Stimulated activated naive CD8-positive, alpha-beta T cell treated with anti-CD3 and anti-CD28 coated beads, Interleukin-15, Interleukin-2, amounts not matched to agents 100 ng/mL and 50 ng/mL, for 24 hours (primary cell): ENCODE data around the gene GPX5.
"Not testable (repeated sequence)": the region's sequence is repeated elsewhere in the genome, so short reads cannot be mapped to it uniquely, and the experiment has no call there.

ENCODE experiments used
- H3K27ac Mint-ChIP-seq: one replicate; pipeline ENCODE4 v1.8.0; 2021; ENCODE audit warnings: mild to moderate bottlenecking, mixed read lengths
- H3K27me3 Mint-ChIP-seq: one replicate; pipeline ENCODE4 v1.8.0; 2021; ENCODE audit warnings: mixed read lengths
- H3K36me3 Mint-ChIP-seq: one replicate; pipeline ENCODE4 v1.8.0; 2021; ENCODE audit warnings: low read depth, mixed read lengths
- H3K4me1 Mint-ChIP-seq: one replicate; pipeline ENCODE4 v1.8.0; 2021; ENCODE audit warnings: low read depth, mixed read lengths
- H3K4me3 Mint-ChIP-seq: one replicate; pipeline ENCODE4 v1.8.0; 2021; ENCODE audit warnings: mild to moderate bottlenecking, mixed read lengths
- H3K9me3 Mint-ChIP-seq: one replicate; pipeline ENCODE4 v1.8.0; 2021; ENCODE audit warnings: mixed read lengths

The GPX5 gene

DNA sequence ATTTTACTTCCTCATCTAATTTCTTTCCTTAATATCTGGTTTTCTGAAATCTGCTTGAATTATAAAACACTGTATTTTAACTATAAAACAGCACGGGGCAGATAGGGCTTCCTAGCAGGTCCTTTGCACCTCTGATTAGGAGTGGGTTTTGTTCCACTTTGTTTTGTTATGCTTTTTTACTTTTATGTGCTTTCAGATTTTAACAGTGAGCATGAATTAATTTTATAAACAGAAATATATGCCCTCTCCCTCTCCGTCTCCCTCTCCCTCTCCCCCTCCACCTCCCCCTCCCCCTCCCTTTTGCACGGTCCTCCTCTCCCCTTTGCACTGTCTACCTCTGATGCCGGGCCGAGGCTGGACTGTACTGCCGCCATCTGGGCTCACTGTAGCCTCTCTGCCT is 24.4 kb upstream of the GPX5 start:
- peaks cover 10% of the 10 kb centered on the region for H3K27me3 Mint-ChIP-seq
- no peaks in the 10 kb centered on the region for H3K36me3 Mint-ChIP-seq
- no peak overlapping the region for H3K27ac Mint-ChIP-seq
- no peak overlapping the region for H3K4me3 Mint-ChIP-seq
- no peaks in the 10 kb centered on the region for H3K4me1 Mint-ChIP-seq
- H3K9me3 Mint-ChIP-seq: no peaks in the 10 kb centered on the region

DNA sequence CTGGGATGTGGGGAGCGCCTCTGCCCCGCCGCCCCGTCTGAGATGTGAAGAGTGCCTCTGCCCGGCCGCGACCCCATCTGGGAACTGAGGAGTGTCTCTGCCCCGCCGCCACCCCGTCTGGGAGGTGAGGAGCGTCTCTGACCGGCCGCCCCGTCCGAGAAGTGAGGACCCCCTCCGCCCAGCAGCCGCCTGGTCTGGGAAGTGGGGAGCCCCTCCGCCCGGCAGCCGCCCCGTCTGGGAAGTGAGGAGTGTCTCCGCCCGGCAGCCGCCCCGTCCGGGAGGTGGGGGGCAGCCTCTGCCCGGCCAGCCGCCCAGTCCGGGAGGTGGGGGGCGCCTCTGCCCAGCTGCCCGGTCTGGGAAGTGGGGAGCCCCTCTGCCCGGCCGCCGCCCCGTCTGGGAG is 23.5 kb upstream of the GPX5 start:
- not testable (repeated sequence) for H3K9me3 Mint-ChIP-seq, H3K27ac Mint-ChIP-seq, H3K4me1 Mint-ChIP-seq, H3K36me3 Mint-ChIP-seq, H3K4me3 Mint-ChIP-seq
- peaks cover 14% of the 10 kb centered on the region for H3K27me3 Mint-ChIP-seq

DNA sequence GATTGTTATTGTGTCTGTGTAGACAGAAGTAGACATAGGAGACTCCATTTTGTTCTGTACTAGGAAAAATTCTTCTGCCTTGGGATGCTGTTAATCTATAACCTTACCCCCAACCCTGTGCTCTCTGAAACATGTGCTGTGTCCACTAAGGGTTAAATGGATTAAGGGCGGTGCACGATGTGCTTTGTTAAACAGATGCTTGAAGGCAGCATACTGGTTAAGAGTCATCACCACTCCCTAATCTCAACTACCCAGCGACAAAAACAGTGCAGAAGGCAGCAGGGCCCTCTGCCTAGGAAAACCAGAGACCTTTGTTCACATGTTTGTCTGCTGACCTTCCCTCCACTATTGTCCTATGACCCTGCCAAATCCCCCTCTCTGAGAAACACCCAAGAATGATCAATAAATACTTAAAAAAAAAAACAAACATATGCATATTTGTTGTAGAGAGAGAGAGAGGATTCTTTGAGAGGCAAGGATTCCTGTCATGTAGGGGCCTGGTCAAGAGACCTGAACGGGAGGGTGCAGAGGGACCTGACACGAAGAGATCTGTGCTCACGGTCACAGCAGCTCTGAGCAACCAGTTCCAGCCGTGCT is 22.9 kb upstream of the GPX5 start:
- H3K9me3 Mint-ChIP-seq, H3K36me3 Mint-ChIP-seq, H3K27ac Mint-ChIP-seq: not testable (repeated sequence)

DNA sequence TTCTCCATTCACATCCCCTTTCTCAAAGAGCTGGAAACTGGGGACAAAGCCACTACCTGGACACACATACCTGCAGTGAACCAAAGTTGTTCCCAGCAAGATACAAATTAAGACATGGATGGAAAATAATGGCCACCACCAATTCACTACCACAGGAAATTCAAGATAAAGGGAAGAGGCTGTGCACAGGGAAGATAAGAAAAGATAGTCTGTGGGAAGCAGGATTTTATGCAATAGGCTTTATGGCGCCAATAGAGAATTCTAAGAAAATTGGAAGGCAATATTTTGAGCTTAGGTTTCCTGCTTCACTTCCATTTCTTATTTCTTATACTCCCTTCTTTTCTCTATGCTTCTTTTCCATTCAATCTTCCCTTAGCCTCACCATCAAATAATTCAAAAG is 19.9 kb upstream of the GPX5 start:
- H3K36me3 Mint-ChIP-seq: no peaks in the 10 kb centered on the region
- H3K27ac Mint-ChIP-seq: no peak overlapping the region
- H3K27me3 Mint-ChIP-seq: peaks cover 16% of the 10 kb centered on the region
- no peaks in the 10 kb centered on the region for H3K9me3 Mint-ChIP-seq
- H3K4me3 Mint-ChIP-seq: no peak overlapping the region
- peaks cover 9% of the 10 kb centered on the region for H3K4me1 Mint-ChIP-seq

More for the DNA sequence above, 22.9 kb upstream of the GPX5 start:
- not testable (repeated sequence) for H3K4me3 Mint-ChIP-seq, H3K4me1 Mint-ChIP-seq
- H3K27me3 Mint-ChIP-seq: peaks cover 16% of the 10 kb centered on the region

DNA sequence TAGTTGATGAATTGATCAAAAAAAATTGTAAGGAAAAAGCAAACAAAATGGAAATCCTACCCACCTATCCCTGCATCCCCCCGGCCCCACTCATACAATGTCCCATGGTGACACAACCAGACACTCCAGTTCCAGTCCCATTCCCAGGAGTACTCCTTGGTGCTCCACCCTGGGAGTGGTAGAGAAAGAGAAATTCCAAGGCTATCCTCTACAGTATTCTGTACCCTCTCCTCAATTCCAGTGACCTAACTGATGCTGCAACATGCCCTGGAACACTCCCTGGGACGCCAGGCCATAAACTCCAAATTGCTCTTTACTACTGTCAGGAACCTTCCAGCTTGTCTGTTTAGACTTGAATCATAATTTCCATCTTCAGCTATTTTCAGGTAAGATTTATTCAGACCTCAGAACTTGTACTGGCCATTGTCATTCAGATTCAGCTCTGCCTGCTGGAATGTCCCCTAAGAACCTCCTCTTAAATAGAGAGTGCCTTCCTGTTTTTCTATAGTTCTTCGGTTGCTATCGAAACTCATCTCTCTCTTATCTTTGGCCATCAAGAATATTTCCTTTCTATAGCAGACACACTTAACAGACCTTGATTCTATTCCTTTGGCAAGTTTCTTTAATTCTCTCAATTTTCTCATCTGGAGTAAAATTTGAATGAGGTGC is 18.7 kb upstream of the GPX5 start:
- Mint-ChIP-seq H3K4me3 (no peak overlapping the region), H3K4me1 (peaks cover 9% of the 10 kb centered on the region), H3K27me3 (peaks cover 16% of the 10 kb centered on the region), H3K9me3 (no peaks in the 10 kb centered on the region), H3K27ac (no peak overlapping the region), H3K36me3 (no peaks in the 10 kb centered on the region)

DNA sequence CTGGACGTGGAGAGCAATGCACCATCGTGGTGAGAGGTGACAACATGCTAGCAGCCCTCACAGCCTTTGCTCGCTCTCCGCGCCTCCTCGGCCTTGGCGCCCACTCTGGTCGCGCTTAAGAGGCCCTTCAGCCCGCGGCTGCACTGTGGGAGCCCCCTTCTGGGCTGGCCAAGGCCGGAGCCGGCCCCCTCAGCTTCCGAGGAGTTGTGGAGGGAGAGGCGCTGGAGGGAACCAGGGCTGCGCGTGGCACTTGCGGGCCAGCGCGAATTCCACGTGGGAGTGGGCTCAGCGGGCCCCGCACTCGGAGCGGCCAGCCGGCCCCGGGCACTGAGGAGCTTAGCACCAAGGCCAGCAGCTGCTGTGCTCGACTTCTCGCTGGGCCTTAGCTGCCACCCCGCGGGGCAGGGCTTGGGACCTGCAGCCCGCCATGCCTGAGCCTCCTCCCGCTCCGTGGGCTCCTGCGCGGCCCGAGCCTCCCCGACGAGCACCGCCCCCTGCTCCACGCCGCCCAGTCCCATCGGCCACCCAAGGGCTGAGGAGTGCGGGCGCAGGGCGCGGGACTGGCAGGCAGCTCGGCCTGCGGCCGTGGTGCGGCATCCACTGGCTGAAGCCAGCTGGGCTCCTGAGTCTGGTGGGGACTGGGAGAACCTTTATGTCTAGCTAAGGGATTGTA is 13.9 kb upstream of the GPX5 start:
- H3K27ac Mint-ChIP-seq: no peak overlapping the region
- H3K4me1 Mint-ChIP-seq: peaks cover 6% of the 10 kb centered on the region
- H3K9me3 Mint-ChIP-seq: no peaks in the 10 kb centered on the region
- H3K36me3 Mint-ChIP-seq: no peaks in the 10 kb centered on the region
- no peak overlapping the region for H3K4me3 Mint-ChIP-seq
- peaks cover 17% of the 10 kb centered on the region for H3K27me3 Mint-ChIP-seq

DNA sequence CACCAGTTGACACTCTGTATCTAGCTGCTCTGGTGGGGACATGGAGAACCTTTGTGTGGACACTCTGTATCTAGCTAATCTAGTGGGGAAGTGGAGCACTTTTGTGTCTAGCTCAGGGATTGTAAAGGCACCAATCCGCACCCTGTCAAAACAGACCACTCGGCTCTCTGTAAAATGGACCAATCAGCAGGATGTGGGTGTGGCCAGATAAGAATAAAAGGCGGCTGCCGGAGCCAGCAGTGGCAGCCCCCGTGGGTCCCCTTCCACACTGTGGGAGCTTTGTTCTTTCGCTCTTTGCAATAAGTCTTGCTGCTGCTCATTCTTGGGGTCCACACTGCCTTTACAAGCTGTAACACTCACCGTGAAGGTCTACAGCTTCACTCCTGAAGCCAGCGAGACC is 13.3 kb upstream of the GPX5 start:
- peaks cover 14% of the 10 kb centered on the region for H3K27me3 Mint-ChIP-seq
- H3K4me3 Mint-ChIP-seq, H3K9me3 Mint-ChIP-seq, H3K36me3 Mint-ChIP-seq, H3K27ac Mint-ChIP-seq, H3K4me1 Mint-ChIP-seq: not testable (repeated sequence)

DNA sequence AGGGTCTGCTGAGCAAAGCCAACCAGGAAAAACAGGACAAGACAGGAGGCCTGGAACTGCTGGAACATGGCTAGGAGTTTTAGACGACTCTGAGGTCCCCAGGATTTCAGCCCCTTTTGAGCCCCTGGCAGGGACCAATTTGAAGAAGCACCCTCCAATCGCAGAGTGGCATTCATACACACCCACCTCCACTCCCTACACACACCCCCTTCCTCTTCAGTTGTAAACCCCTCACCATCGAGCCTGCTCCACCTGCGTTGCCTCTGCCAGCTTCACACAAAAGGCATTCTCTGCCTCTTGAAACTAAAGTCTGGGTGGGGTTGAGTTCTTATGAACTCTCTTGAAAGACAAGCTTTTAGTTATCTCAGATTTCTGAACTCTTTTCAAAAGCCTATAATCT is 10.0 kb upstream of the GPX5 start, which contains the start of gene GPX6:
TSS of gene GPX6 (minus strand) at position 118 of the 400 bp plus-strand sequence. CDS start at position 68, 50 bp downstream.
- no peaks in the 10 kb centered on the region for H3K9me3 Mint-ChIP-seq
- no peak within 1 kb of the TSS for H3K4me3 Mint-ChIP-seq
- no peaks in the 10 kb centered on the region for H3K4me1 Mint-ChIP-seq
- H3K27me3 Mint-ChIP-seq: peaks cover 17% of the 10 kb centered on the region
- H3K27ac Mint-ChIP-seq: no peak within 1 kb of the TSS
- no peaks in the 10 kb centered on the region for H3K36me3 Mint-ChIP-seq

DNA sequence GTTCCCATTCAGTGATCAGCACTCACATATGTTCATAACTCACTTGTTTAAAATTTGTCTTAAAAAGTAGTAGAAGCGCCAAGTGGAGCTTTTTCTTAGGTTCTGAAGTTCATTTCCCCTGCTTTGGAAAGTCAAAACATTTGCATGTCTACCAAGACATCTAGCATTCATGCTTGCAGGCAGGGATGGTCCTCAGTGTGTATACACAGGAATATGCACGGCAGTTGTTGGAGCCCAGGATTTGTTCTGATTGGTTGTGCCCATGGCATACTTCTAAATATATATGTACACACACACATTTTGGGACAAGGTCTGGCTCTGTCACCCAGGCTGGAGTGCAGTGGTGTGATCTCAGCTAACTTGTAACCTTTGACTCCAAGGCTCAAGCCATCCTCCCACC is 7.7 kb upstream of the GPX5 start:
- Mint-ChIP-seq H3K4me3 (no peak overlapping the region), H3K4me1 (peaks cover 8% of the 10 kb centered on the region), H3K27ac (no peak overlapping the region), H3K9me3 (no peaks in the 10 kb centered on the region), H3K36me3 (no peaks in the 10 kb centered on the region), H3K27me3 (peaks cover 26% of the 10 kb centered on the region)

DNA sequence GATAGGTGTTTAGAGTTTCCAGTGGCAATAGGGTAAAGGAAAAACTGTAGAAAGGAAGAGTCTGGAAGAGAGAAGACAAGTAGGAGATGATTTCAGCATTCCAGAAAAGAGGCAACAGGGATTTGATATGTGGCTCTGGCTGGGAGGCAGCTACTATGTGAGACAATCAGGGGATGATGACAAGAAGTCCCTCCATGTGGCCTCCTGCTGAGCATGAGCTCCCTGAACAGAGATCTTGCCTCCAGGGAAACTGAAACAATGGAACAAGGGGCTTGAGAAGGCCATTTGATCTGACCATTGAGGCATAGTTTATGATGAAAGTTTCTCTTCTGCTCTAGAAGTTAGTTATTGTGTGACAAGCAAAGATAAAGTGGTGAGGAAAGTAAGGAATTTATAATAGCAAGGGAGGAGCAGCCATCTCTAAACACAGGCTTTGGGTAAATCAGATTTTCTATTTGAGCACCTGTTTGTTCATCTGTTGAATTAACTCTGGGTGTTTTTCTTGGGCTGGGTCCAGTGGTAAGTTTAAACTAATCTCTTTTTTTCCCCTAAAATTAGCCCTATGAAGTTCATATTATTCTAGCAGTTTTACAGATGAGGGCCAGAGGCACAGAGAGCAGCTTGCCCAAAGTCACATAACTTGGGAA is 3.0 kb upstream of the GPX5 start:
- H3K27ac Mint-ChIP-seq: no peak overlapping the region

DNA sequence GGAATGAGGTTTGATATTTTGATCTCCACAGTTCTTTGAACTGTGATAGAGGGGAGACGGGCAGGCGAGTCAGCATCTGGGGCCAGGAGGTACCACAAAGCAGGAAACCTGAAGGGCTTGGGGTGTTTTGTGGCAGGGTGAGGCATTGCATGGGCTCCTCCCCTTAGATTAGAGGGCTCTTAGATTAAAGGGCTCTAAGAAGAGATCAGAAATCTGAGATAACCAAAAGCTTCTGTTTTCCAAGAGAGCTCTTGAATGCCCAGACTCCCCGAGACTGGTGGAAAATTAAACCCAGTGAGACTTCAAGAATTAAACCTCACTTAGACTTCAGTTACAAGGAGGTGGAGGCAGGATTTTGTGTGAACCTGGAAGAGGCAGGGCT is 2.4 kb upstream of the GPX5 start:
- Mint-ChIP-seq H3K27ac (no peak overlapping the region), H3K4me3 (no peak overlapping the region), H3K9me3 (no peaks in the 10 kb centered on the region), H3K4me1 (peaks cover 26% of the 10 kb centered on the region), H3K36me3 (no peaks in the 10 kb centered on the region), H3K27me3 (peaks cover 50% of the 10 kb centered on the region)

More for the DNA sequence above, 3.0 kb upstream of the GPX5 start:
- no peak overlapping the region for H3K4me3 Mint-ChIP-seq
- H3K27me3 Mint-ChIP-seq: peaks cover 46% of the 10 kb centered on the region
- no peaks in the 10 kb centered on the region for H3K36me3 Mint-ChIP-seq
- no peaks in the 10 kb centered on the region for H3K9me3 Mint-ChIP-seq
- H3K4me1 Mint-ChIP-seq: peaks cover 26% of the 10 kb centered on the region

DNA sequence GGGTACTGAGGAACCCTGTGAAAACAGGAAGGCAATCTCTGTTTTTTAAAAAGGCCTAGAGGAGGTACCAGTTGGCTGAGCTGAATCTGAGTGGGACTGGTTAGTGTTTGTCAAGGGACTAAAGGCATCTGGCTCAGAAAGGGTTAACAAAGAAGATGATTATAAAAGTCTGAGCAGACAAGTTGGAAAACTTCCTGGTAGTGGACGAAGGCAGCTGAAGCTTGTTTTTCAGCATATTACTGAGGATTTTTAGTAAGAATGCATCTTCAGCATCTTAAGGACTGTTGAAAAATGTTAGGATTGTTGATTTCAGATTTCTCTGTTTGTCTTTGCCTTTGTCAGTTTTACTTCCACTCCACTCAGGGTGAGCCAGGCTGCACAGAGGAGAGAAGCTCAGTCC is 5.1 kb downstream of the GPX5 start:
- no peaks in the 10 kb centered on the region for H3K36me3 Mint-ChIP-seq
- H3K27me3 Mint-ChIP-seq: peaks cover 52% of the 10 kb centered on the region
- peaks cover 4% of the 10 kb centered on the region for H3K4me1 Mint-ChIP-seq
- no peaks in the 10 kb centered on the region for H3K9me3 Mint-ChIP-seq
- H3K4me3 Mint-ChIP-seq: no peak overlapping the region
- H3K27ac Mint-ChIP-seq: no peak overlapping the region

DNA sequence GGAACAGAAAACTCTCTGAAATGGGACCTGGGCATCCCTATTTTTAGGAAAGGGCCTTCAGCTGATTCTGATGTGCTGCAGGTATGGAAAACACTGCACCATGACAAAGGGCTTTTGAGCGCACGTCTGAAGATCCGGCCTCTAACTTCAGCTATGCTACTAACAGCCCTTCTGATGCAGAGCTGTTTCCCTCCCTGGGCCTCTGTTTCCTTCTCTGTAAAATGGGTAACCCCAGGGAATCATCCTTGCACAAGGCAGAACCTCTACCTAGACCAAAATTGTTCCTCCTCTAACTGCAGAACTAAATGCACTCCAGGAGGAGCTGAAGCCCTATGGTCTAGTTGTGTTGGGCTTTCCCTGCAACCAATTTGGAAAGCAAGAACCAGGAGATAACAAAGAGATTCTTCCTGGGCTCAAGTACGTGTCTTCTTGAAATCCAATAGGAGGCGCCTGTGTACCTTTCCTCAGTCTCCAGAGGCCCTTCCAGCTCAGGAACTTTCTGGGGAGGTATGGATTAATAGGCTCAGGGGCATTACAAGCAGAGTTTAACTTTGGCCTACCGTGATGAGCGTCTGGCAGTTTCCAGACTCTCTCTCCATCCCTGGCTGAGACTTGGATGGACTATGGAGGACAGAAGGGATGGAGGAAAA is 5.9 kb downstream of the GPX5 start:
- no peak overlapping the region for H3K4me3 Mint-ChIP-seq
- no peaks in the 10 kb centered on the region for H3K36me3 Mint-ChIP-seq
- no peak overlapping the region for H3K27ac Mint-ChIP-seq
- peaks cover 4% of the 10 kb centered on the region for H3K4me1 Mint-ChIP-seq
- no peaks in the 10 kb centered on the region for H3K9me3 Mint-ChIP-seq
- H3K27me3 Mint-ChIP-seq: peaks cover 52% of the 10 kb centered on the region

DNA sequence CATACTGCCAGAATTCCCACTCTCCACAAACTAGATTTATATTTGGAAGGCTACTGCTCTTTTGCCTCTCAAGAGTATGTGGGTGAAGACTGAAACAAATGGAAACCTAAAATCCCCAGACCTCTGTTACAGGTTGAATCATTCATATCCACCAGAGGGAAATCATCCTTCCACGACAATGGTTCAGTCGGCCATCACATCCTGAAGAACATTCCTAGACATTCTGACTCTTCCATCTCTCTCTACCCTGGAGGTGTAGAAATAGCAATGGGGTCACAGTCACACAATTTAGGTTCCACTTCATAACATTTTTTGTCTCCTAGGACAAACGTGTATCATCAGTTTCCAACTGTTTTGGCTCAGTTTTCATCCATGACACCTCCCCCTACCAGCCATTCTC is 8.6 kb downstream of the GPX5 start:
- H3K9me3 Mint-ChIP-seq: no peaks in the 10 kb centered on the region
- H3K36me3 Mint-ChIP-seq: no peaks in the 10 kb centered on the region
- no peak overlapping the region for H3K4me3 Mint-ChIP-seq
- peaks cover 61% of the 10 kb centered on the region for H3K27me3 Mint-ChIP-seq
- H3K27ac Mint-ChIP-seq: no peak overlapping the region
- peaks cover 12% of the 10 kb centered on the region for H3K4me1 Mint-ChIP-seq

DNA sequence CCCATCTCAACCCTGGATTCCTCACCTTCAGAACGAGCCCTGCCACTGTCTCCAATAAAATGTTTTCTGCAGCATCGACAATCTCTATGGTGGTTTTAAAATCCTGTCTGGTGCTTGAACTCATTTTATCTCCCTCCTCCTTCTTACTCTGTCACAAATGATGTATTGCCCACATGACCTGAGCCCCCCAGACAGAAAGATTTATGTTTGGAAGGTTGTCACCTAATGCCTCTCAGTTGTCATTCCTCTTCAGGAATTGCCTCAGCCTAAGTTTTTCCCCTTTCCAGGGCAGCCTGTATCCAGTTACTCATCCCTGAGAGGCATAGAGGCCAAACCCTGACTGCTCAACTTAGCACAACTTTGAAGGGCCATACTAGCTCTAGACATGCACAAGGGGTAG is 9.2 kb downstream of the GPX5 start:
- Mint-ChIP-seq H3K27me3 (peaks cover 61% of the 10 kb centered on the region), H3K4me1 (peaks cover 12% of the 10 kb centered on the region), H3K27ac (no peak overlapping the region), H3K36me3 (no peaks in the 10 kb centered on the region), H3K4me3 (no peak overlapping the region), H3K9me3 (no peaks in the 10 kb centered on the region)
